Measurements from ENCODE around the gene SLC25A18. TPM values are rescaled to one million over a fixed set of nuclear protein-coding genes. Genes with fewer than 3 reads are reported as not detected.

SLC25A18 gene
- polyA plus RNA-seq, 3 donors = 0.10 to 0.11 TPM; not detected in 1

GRCh38 chr22:17552737-17553136 is 10.6 kb upstream of the SLC25A18 start:
- H3K9me3 Mint-ChIP-seq = peaks cover 0 to 2% (median 0%) of the 10 kb centered on the region in 7 donors
- H3K9me3 ChIP-seq (replicated peaks in 1 of 2; ENCODE audit: control insufficient read depth in 1 of 2, insufficient read depth in 1 of 2, low read length in 2 of 2) = no peaks in the 10 kb centered on the region
- no peaks in the 10 kb centered on the region for H3K4me1 Mint-ChIP-seq
- no peak overlapping the region for H3K4me2 ChIP-seq (replicated peaks; ENCODE audit: extremely low read depth, low read length, poor library complexity, severe bottlenecking)
- H3K79me2 ChIP-seq (ENCODE audit: insufficient read depth, low read length) = no peaks in the 10 kb centered on the region
- TF ChIP-seq CTCF (IDR thresholded peaks at IDR 0.05) = no peak
- no peak for DNase-seq
- H3K27ac Mint-ChIP-seq = no peak overlapping the region
- H4K20me1 ChIP-seq (ENCODE audit: insufficient read depth, low read length) = no peaks in the 10 kb centered on the region
- H3K36me3 ChIP-seq (replicated peaks in 1 of 2; ENCODE audit: control insufficient read depth in 1 of 2, insufficient read depth in 2 of 2, low read length in 2 of 2) = no peaks in the 10 kb centered on the region
- no peak overlapping the region for H3K4me3 Mint-ChIP-seq
- H3K27me3 ChIP-seq (ENCODE audit: control insufficient read depth in 2 of 2, insufficient read depth in 2 of 2, low read length in 2 of 2) = no peaks in the 10 kb centered on the region
- WGBS (ENCODE audit: insufficient coverage) = 86% methylated on average over 6 of the region's 7 CpGs
- no peak overlapping the region for H3K9ac ChIP-seq (ENCODE audit: insufficient read depth, low read length, poor library complexity, severe bottlenecking)
- no peaks in the 10 kb centered on the region for H3K4me1 ChIP-seq (ENCODE audit: control insufficient read depth in 1 of 2, insufficient read depth in 2 of 2, low read length in 2 of 2)
- no peak overlapping the region for H3K27ac ChIP-seq (ENCODE audit: low read depth in 1 of 2, low read length in 2 of 2)
- no peak overlapping the region for H3K4me3 ChIP-seq (replicated peaks in 1 of 3; ENCODE audit: low read depth in 2 of 3, low read length in 3 of 3)
- no peak overlapping the region for H2AFZ ChIP-seq (ENCODE audit: insufficient read depth, low read depth, low read length, poor library complexity, severe bottlenecking)
- intact Hi-C loops (cut with micrococcal nuclease) = no loop called here
- peaks cover 0 to 3% (median 0%) of the 10 kb centered on the region in 3 donors for H3K27me3 Mint-ChIP-seq (ENCODE audit: low read depth in 3 of 3)
- peaks cover 0 to 10% of the 10 kb centered on the region in 2 donors for H3K36me3 Mint-ChIP-seq

- H3K4me1 ChIP-seq (ENCODE audit: control insufficient read depth in 1 of 2, insufficient read depth in 2 of 2, low read length in 2 of 2) = no peaks in the 10 kb centered on the region
- intact Hi-C loops (cut with micrococcal nuclease) = no loop called here
These were observed 8.5 kb upstream of the SLC25A18 start for GRCh38 chr22:17554814-17555213.

More at GRCh38 chr22:17554814-17555213, 8.5 kb upstream of the SLC25A18 start:
- Histone ChIP-seq H3K4me2 (replicated peaks; ENCODE audit: extremely low read depth, low read length, poor library complexity, severe bottlenecking) (no peak overlapping the region), H3K4me3 (replicated peaks in 1 of 3; ENCODE audit: low read depth in 2 of 3, low read length in 3 of 3) (no peak overlapping the region), H3K79me2 (ENCODE audit: insufficient read depth, low read length) (no peaks in the 10 kb centered on the region), H3K9ac (ENCODE audit: insufficient read depth, low read length, poor library complexity, severe bottlenecking) (no peak overlapping the region), H2AFZ (ENCODE audit: insufficient read depth, low read depth, low read length, poor library complexity, severe bottlenecking) (no peak overlapping the region), H3K27me3 (ENCODE audit: control insufficient read depth in 2 of 2, insufficient read depth in 2 of 2, low read length in 2 of 2) (no peaks in the 10 kb centered on the region), H3K27ac (ENCODE audit: low read depth in 1 of 2, low read length in 2 of 2) (no peak overlapping the region), H4K20me1 (ENCODE audit: insufficient read depth, low read length) (no peaks in the 10 kb centered on the region), H3K36me3 (replicated peaks in 1 of 2; ENCODE audit: control insufficient read depth in 1 of 2, insufficient read depth in 2 of 2, low read length in 2 of 2) (no peaks in the 10 kb centered on the region), H3K9me3 (replicated peaks in 1 of 2; ENCODE audit: control insufficient read depth in 1 of 2, insufficient read depth in 1 of 2, low read length in 2 of 2) (no peaks in the 10 kb centered on the region)
- TF ChIP-seq CTCF (IDR thresholded peaks at IDR 0.05) = no peak
- Mint-ChIP-seq H3K36me3 (peaks cover 0 to 10% of the 10 kb centered on the region in 2 donors), H3K4me3 (no peak overlapping the region), H3K9me3 (no peaks in the 10 kb centered on the region), H3K4me1 (no peaks in the 10 kb centered on the region), H3K27me3 (ENCODE audit: low read depth in 3 of 3) (peaks cover 0 to 2% (median 0%) of the 10 kb centered on the region in 3 donors), H3K27ac (no peak overlapping the region)
- no peak for DNase-seq
- 80% methylated on average over 2 of the region's 4 CpGs for WGBS (ENCODE audit: insufficient coverage)
